Prostate gland (tissue), 2 donors: ENCODE data around the gene CDYL2.

Experiments
- CTCF ChIP-seq, 4 experiments: fragments of 200-600 bp in 2 of 4; fragments of 450-650 bp in 2 of 4; sonication (generic) in 2 of 4; IDR thresholded peaks; 1 replicate in 3 of 4; 2 replicates in 1 of 4; pipeline ENCODE4 v1.5.1; 2016 to 2019; ENCODE audit warnings: antibody characterized with exemption in 4 of 4, mild to moderate bottlenecking in 2 of 4, moderate library complexity in 2 of 4
- POLR2A ChIP-seq: fragments of 450-650 bp; IDR thresholded peaks from one replicate; pipeline ENCODE4 v1.6.1; 2016; ENCODE audit warnings: antibody characterized with exemption, mild to moderate bottlenecking
- POLR2AphosphoS5 ChIP-seq: sonication (generic); formaldehyde crosslinking; IDR thresholded peaks from one replicate; pipeline ENCODE4 v1.6.1; 2017; ENCODE audit warnings: antibody characterized with exemption

- no peak for TF ChIP-seq CTCF (IDR thresholded peaks at IDR 0.05)
- TF ChIP-seq POLR2AphosphoS5: no peak
- TF ChIP-seq POLR2A: no peak
Observed at GRCh38 chr16:80841231-80841630, 36.8 kb upstream of the CDYL2 start.
